H1 (cell line): ENCODE results near the gene AFF1. TPM values are rescaled to one million over a fixed set of nuclear protein-coding genes. Genes with fewer than 3 reads are reported as not detected.

ENCODE experiments used
- BACH1 ChIP-seq: IDR thresholded peaks from 2 replicates; pipeline ENCODE4 v1.6.1; 2012; ENCODE audit warnings: low read length, improper control_type of control experiment
- CHD1 ChIP-seq: IDR thresholded peaks from 2 replicates; pipeline ENCODE4 v1.6.1; 2012; ENCODE audit warnings: low read depth, low read length, improper control_type of control experiment
- CHD2 ChIP-seq: IDR thresholded peaks from 2 replicates; pipeline ENCODE4 v1.6.1; 2012; ENCODE audit warnings: low read length, improper control_type of control experiment
- CHD7 ChIP-seq: fragments of 300-600 bp; sonication (generic); IDR thresholded peaks from 2 replicates; pipeline ENCODE4 v1.7.1; 2012; ENCODE audit warnings: low read length, moderate library complexity, mild to moderate bottlenecking, inconsistent platforms; ENCODE audit not compliant: insufficient replicate concordance
- EP300 ChIP-seq, 2 experiments: IDR thresholded peaks; 1 replicate in 1 of 2; 2 replicates in 1 of 2; pipeline ENCODE4 v1.6.1; 2011 to 2012; ENCODE audit warnings: low read depth in 2 of 2, low read length in 2 of 2, mild to moderate bottlenecking in 2 of 2, borderline replicate concordance in 1 of 2, inconsistent platforms in 1 of 2, moderate library complexity in 1 of 2
- GABPA ChIP-seq: IDR thresholded peaks from 2 replicates; pipeline ENCODE4 v1.6.1; 2011; ENCODE audit warnings: mild to moderate bottlenecking, low read length, moderate library complexity, borderline replicate concordance; ENCODE audit not compliant: insufficient read depth
- PHF8 ChIP-seq: fragments of 200-600 bp; sonication (generic); conservative IDR thresholded peaks from 2 replicates; pipeline ENCODE4 v1.7.1; 2012; ENCODE audit warnings: low read depth, mild to moderate bottlenecking, inconsistent platforms, low read length, moderate library complexity
- polyA plus RNA-seq, 7 experiments: library from polyadenylated mRNA; depleted of rRNA in 3 of 7; stranded (reverse) in 5 of 7; unstranded in 2 of 7; fragments of >200 nt in 5 of 7; fragments of 200-250 nt in 2 of 7; gene quantifications; 1 replicate in 5 of 7; 2 replicates in 1 of 7; 4 replicates in 1 of 7; pipeline versions ENCODE4 v1.2.1 to v1.2.3, GENCODE V29; 2011 to 2013; ENCODE audit warnings: missing spikeins in 2 of 7, mixed read lengths in 2 of 7
- total RNA-seq: library from RNA; stranded (reverse); fragmentation: NEBNext Ultra II Directional; extraction: Animal tissue kit (Norgen Biotek cat#: 25700); gene quantifications from 2 replicates; pipeline ENCODE4 v1.2.1, GENCODE V29; 2021

Gene AFF1
- total and polyA plus RNA-seq, 2 of the 8 experiments (the other 6 are each of a cell fraction or from before 2014, with no cell fraction given), result 14.8 to 85.5 TPM

GRCh38 chr4:87089368-87089767, 154.6 kb downstream of the AFF1 start (continued):
- no peak for TF ChIP-seq CHD7
- TF ChIP-seq CHD1, result no peak
- no peak for TF ChIP-seq CHD2
- no peak for TF ChIP-seq BACH1
- no peak for TF ChIP-seq GABPA
- TF ChIP-seq EP300 (IDR thresholded peaks at IDR 0.05; ENCODE audit: borderline replicate concordance in 1 of 2, low read depth in 2 of 2, low read length in 2 of 2), result no peak
- TF ChIP-seq PHF8, result no peak
